WTC11 (cell line): ENCODE data around the gene TPGS1.

Source experiments
- NFYB ChIP-seq: sonication (generic); formaldehyde crosslinking; conservative IDR thresholded peaks from 2 replicates; pipeline ENCODE4 v1.8.0; 2022; ENCODE audit warnings: low read depth, missing genetic modification reagents
- NR3C1 ChIP-seq: sonication (generic); formaldehyde crosslinking; conservative IDR thresholded peaks from 2 replicates; pipeline ENCODE4 v1.8.1; 2023; ENCODE audit warnings: low read depth, mild to moderate bottlenecking, missing genetic modification reagents
- TCF7 ChIP-seq: sonication (generic); formaldehyde crosslinking; IDR thresholded peaks from 2 replicates; pipeline ENCODE4 v1.8.0; 2022; ENCODE audit warnings: mild to moderate bottlenecking, low read depth, missing genetic modification reagents, moderate library complexity
- ZNF138 ChIP-seq: sonication (generic); formaldehyde crosslinking; conservative IDR thresholded peaks from 2 replicates; pipeline ENCODE4 v1.8.1; 2022; ENCODE audit warnings: mild to moderate bottlenecking, moderate library complexity, missing genetic modification reagents
- TF ChIP-seq, protein P1 (sequence below): fragments of 200-600 bp; IDR thresholded peaks from 2 replicates; pipeline ENCODE4 v1.8.0; 2022; ENCODE audit warnings: antibody characterized with exemption
- TF ChIP-seq, protein P2 (sequence below): sonication (generic); formaldehyde crosslinking; IDR thresholded peaks from 2 replicates; pipeline ENCODE4 v1.8.0; 2023; ENCODE audit warnings: missing genetic modification reagents
- TF ChIP-seq, protein P3 (sequence below): sonication (generic); formaldehyde crosslinking; conservative IDR thresholded peaks from 2 replicates; pipeline ENCODE4 v1.8.1; 2022; ENCODE audit warnings: mild to moderate bottlenecking, missing genetic modification reagents
- TF ChIP-seq, protein P4 (sequence below): sonication (generic); formaldehyde crosslinking; conservative IDR thresholded peaks from 2 replicates; pipeline ENCODE4 v1.8.1; 2023; ENCODE audit warnings: mild to moderate bottlenecking, low read depth, missing genetic modification reagents, moderate library complexity
- TF ChIP-seq, protein P5 (sequence below): sonication (generic); formaldehyde crosslinking; IDR thresholded peaks from 2 replicates; pipeline ENCODE4 v1.8.0; 2022; ENCODE audit warnings: mild to moderate bottlenecking, missing genetic modification reagents

DNA sequence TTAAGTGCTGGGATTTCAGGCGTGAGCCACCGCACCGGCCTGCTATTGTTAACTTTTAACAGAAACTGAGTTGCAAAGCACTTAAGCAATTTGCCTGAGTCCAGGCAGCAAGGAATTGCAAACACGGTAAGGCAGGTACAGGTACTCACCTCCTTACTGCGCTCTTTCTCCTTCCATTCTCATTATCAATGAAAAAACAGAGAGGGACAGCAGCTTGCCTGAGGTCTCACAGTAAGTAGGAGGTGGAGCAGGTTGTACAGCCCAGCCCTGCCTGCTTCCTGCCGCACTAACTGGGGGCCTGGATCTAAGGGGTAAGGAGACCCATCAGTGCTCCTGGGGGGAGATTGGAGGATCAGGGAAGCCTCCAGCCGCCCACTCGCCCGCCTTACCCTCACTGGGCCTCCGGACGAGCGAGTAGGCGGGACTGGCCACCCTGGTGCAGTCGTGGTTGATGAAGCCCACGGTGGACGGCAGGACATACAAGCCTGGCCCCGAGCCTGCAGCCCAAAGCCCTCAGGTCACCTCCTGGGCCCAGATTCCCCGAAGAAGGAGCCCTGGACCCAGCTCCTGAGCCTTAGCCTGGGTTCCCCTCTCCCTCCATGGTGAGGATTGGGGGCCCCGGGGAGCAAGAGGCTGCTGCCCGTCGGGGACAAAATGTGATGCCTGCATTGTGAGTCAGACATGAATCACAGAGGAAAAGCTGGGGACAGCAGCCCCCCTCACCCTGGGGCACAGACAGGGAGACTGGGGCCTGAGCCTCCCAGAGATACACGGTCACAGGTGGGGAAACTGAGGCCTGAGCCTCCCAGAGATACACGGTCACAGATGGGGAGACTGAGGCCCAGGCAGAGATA, 35.1 kb upstream of the TPGS1 start:
- TF ChIP-seq, protein P1, sequence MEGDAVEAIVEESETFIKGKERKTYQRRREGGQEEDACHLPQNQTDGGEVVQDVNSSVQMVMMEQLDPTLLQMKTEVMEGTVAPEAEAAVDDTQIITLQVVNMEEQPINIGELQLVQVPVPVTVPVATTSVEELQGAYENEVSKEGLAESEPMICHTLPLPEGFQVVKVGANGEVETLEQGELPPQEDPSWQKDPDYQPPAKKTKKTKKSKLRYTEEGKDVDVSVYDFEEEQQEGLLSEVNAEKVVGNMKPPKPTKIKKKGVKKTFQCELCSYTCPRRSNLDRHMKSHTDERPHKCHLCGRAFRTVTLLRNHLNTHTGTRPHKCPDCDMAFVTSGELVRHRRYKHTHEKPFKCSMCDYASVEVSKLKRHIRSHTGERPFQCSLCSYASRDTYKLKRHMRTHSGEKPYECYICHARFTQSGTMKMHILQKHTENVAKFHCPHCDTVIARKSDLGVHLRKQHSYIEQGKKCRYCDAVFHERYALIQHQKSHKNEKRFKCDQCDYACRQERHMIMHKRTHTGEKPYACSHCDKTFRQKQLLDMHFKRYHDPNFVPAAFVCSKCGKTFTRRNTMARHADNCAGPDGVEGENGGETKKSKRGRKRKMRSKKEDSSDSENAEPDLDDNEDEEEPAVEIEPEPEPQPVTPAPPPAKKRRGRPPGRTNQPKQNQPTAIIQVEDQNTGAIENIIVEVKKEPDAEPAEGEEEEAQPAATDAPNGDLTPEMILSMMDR, result no peak
- TF ChIP-seq ZNF138 (CRISPR knock-in tag) (no peak), TCF7 (no peak), NR3C1 (no peak), NFYB (CRISPR knock-in tag) (no peak)
- TF ChIP-seq, protein P2, sequence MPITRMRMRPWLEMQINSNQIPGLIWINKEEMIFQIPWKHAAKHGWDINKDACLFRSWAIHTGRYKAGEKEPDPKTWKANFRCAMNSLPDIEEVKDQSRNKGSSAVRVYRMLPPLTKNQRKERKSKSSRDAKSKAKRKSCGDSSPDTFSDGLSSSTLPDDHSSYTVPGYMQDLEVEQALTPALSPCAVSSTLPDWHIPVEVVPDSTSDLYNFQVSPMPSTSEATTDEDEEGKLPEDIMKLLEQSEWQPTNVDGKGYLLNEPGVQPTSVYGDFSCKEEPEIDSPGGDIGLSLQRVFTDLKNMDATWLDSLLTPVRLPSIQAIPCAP (CRISPR knock-in tag), result no peak
- TF ChIP-seq, protein P3, sequence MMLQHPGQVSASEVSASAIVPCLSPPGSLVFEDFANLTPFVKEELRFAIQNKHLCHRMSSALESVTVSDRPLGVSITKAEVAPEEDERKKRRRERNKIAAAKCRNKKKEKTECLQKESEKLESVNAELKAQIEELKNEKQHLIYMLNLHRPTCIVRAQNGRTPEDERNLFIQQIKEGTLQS (CRISPR knock-in tag), result no peak
- TF ChIP-seq, protein P4, sequence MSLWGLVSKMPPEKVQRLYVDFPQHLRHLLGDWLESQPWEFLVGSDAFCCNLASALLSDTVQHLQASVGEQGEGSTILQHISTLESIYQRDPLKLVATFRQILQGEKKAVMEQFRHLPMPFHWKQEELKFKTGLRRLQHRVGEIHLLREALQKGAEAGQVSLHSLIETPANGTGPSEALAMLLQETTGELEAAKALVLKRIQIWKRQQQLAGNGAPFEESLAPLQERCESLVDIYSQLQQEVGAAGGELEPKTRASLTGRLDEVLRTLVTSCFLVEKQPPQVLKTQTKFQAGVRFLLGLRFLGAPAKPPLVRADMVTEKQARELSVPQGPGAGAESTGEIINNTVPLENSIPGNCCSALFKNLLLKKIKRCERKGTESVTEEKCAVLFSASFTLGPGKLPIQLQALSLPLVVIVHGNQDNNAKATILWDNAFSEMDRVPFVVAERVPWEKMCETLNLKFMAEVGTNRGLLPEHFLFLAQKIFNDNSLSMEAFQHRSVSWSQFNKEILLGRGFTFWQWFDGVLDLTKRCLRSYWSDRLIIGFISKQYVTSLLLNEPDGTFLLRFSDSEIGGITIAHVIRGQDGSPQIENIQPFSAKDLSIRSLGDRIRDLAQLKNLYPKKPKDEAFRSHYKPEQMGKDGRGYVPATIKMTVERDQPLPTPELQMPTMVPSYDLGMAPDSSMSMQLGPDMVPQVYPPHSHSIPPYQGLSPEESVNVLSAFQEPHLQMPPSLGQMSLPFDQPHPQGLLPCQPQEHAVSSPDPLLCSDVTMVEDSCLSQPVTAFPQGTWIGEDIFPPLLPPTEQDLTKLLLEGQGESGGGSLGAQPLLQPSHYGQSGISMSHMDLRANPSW (CRISPR knock-in tag), result no peak
- TF ChIP-seq, protein P5, sequence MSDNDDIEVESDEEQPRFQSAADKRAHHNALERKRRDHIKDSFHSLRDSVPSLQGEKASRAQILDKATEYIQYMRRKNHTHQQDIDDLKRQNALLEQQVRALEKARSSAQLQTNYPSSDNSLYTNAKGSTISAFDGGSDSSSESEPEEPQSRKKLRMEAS, result no peak
